Breast epithelium (tissue), 3 donors: Measurements from ENCODE around the gene RTN4.

Experiments
- POLR2A ChIP-seq: fragments of 450-650 bp; IDR thresholded peaks from one replicate; pipeline ENCODE4 v1.6.1; 2016; ENCODE audit warnings: antibody characterized with exemption, mild to moderate bottlenecking, moderate library complexity
- POLR2AphosphoS5 ChIP-seq, 3 donors: sonication (generic); formaldehyde crosslinking; IDR thresholded peaks; one replicate each; pipeline ENCODE4 v1.6.1; 2017; ENCODE audit warnings: antibody characterized with exemption in 3 of 3
- TF ChIP-seq, protein P1 (sequence below), 3 donors: fragments of 450-650 bp; IDR thresholded peaks; one replicate each; pipeline ENCODE4 v1.5.1; 2016 to 2017; ENCODE audit warnings: antibody characterized with exemption in 3 of 3, mild to moderate bottlenecking in 3 of 3, moderate library complexity in 3 of 3

DNA sequence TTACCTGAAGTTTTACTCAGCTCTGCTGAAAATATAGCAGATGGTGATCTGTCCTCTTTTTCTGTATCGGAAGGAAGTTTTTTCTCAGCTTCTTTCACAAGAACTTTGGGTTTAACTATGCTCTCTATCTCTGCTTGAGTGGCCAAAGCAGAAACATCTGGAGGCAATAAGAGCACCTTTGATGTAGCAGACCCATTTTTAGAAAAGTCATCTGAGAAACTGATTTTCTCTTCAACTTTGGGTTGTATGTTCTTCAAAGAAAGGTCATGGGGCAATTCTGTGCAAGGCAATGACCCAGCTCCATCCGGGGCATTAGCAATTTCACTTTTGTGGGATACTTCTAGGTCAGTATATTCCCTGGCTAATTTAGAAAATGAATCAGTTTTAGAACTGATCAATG lies 25.2 kb downstream of the RTN4 start:
- no peak for TF ChIP-seq POLR2AphosphoS5 (IDR thresholded peaks at IDR 0.05)
- no peak for TF ChIP-seq POLR2A
- TF ChIP-seq, protein P1, sequence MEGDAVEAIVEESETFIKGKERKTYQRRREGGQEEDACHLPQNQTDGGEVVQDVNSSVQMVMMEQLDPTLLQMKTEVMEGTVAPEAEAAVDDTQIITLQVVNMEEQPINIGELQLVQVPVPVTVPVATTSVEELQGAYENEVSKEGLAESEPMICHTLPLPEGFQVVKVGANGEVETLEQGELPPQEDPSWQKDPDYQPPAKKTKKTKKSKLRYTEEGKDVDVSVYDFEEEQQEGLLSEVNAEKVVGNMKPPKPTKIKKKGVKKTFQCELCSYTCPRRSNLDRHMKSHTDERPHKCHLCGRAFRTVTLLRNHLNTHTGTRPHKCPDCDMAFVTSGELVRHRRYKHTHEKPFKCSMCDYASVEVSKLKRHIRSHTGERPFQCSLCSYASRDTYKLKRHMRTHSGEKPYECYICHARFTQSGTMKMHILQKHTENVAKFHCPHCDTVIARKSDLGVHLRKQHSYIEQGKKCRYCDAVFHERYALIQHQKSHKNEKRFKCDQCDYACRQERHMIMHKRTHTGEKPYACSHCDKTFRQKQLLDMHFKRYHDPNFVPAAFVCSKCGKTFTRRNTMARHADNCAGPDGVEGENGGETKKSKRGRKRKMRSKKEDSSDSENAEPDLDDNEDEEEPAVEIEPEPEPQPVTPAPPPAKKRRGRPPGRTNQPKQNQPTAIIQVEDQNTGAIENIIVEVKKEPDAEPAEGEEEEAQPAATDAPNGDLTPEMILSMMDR (IDR thresholded peaks at IDR 0.05) = no peak
